OCI-LY3 (cell line): ENCODE results near the gene MCU.

Source experiments
- H2AFZ ChIP-seq: fragments of 200-600, 300-600 bp; shearing (Covaris generic); 2 replicates; pipeline ENCODE4 v1.6.0; 2014; ENCODE audit warnings: antibody characterized with exemption, low read depth, low read length
- H3K27ac ChIP-seq: fragments of 200-600, 300-600 bp; sonication (generic); 2 replicates; pipeline ENCODE4 v1.5.1; 2014; ENCODE audit warnings: mild to moderate bottlenecking, low read length, moderate library complexity, mixed read lengths
- H3K27me3 ChIP-seq: fragments of 200-600, 300-600 bp; sonication (generic); 2 replicates; pipeline ENCODE4 v1.6.1; 2014; ENCODE audit warnings: low read depth, low read length, mixed read lengths
- H3K36me3 ChIP-seq: fragments of 200-600, 300-600 bp; sonication (generic); replicated peaks from 2 replicates; pipeline ENCODE3; 2014; ENCODE audit warnings: low read depth, low read length, mixed read lengths
- H3K4me1 ChIP-seq: fragments of 300-600, 200-600 bp; sonication (generic); 2 replicates; pipeline ENCODE4 v1.6.1; 2014; ENCODE audit warnings: low read length, mixed read lengths
- H3K4me2 ChIP-seq: fragments of 200-600, 300-600 bp; sonication (generic); 2 replicates; pipeline ENCODE4 v1.6.1; 2014; ENCODE audit warnings: low read length, mixed read lengths
- H3K4me3 ChIP-seq: fragments of 300-600, 200-600 bp; sonication (generic); 2 replicates; pipeline ENCODE4 v1.5.1; 2014; ENCODE audit warnings: antibody characterized with exemption, mild to moderate bottlenecking, low read length, moderate library complexity
- H3K79me2 ChIP-seq: fragments of 300-600, 200-600 bp; shearing (Covaris generic); 2 replicates; pipeline ENCODE4 v1.6.1; 2014; ENCODE audit warnings: mild to moderate bottlenecking, low read length, mixed read lengths
- H3K9ac ChIP-seq: fragments of 300-600, 200-600 bp; shearing (Covaris generic); 2 replicates; pipeline ENCODE4 v1.6.0; 2014; ENCODE audit warnings: mild to moderate bottlenecking, low read length, moderate library complexity
- H3K9me3 ChIP-seq: fragments of 200-600, 300-600 bp; shearing (Covaris generic); 2 replicates; pipeline ENCODE4 v1.6.1; 2014; ENCODE audit warnings: low read length, mixed read lengths; ENCODE audit not compliant: insufficient read depth
- H4K20me1 ChIP-seq: fragments of 200-600, 300-600 bp; sonication (generic); 2 replicates; pipeline ENCODE4 v1.6.1; 2016; ENCODE audit warnings: low read length, mixed read lengths; ENCODE audit not compliant: insufficient read depth
- EZH2phosphoT487 ChIP-seq: fragments of 200-600 bp; shearing (Covaris generic); IDR thresholded peaks from 2 replicates; pipeline ENCODE4 v1.6.1; 2018; ENCODE audit warnings: antibody characterized with exemption, mixed run types, low read depth
- TF ChIP-seq, protein P1 (sequence below): fragments of 200-600, 300-600 bp; sonication (generic); IDR thresholded peaks from 2 replicates; pipeline ENCODE4 v1.5.1; 2014; ENCODE audit warnings: antibody characterized with exemption, low read length, low read depth

MCU gene

DNA sequence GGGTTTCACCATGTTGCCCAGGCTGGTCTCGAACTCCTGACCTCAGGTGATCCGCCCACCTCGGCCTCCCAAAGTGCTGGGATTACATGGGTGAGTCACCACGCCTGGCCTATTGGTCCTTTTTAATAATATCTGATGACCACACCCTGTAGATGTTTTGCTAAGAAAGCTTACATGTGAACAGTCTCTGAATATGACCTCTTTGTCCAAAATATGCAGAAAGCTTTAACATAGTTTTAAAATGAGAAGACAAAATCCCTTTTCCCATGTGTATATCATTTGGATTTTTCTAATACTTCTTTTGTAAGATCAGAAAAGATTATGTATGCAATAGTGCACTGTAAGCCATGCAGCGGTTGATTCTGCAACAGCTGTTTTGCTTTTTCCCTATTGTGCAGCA is 38.5 kb downstream of the MCU start:
- no peaks in the 10 kb centered on the region for H4K20me1 ChIP-seq
- H3K4me1 ChIP-seq, result no peaks in the 10 kb centered on the region
- no peak overlapping the region for H3K4me2 ChIP-seq
- H2AFZ ChIP-seq, result no peak overlapping the region
- H3K4me3 ChIP-seq, result no peak overlapping the region
- H3K27me3 ChIP-seq, result no peaks in the 10 kb centered on the region
- no peaks in the 10 kb centered on the region for H3K79me2 ChIP-seq
- H3K9me3 ChIP-seq, result no peaks in the 10 kb centered on the region
- H3K36me3 ChIP-seq, result no peaks in the 10 kb centered on the region
- H3K27ac ChIP-seq, result no peak overlapping the region
- no peak overlapping the region for H3K9ac ChIP-seq
- no peak for TF ChIP-seq EZH2phosphoT487
- TF ChIP-seq, protein P1, sequence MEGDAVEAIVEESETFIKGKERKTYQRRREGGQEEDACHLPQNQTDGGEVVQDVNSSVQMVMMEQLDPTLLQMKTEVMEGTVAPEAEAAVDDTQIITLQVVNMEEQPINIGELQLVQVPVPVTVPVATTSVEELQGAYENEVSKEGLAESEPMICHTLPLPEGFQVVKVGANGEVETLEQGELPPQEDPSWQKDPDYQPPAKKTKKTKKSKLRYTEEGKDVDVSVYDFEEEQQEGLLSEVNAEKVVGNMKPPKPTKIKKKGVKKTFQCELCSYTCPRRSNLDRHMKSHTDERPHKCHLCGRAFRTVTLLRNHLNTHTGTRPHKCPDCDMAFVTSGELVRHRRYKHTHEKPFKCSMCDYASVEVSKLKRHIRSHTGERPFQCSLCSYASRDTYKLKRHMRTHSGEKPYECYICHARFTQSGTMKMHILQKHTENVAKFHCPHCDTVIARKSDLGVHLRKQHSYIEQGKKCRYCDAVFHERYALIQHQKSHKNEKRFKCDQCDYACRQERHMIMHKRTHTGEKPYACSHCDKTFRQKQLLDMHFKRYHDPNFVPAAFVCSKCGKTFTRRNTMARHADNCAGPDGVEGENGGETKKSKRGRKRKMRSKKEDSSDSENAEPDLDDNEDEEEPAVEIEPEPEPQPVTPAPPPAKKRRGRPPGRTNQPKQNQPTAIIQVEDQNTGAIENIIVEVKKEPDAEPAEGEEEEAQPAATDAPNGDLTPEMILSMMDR, result no peak

DNA sequence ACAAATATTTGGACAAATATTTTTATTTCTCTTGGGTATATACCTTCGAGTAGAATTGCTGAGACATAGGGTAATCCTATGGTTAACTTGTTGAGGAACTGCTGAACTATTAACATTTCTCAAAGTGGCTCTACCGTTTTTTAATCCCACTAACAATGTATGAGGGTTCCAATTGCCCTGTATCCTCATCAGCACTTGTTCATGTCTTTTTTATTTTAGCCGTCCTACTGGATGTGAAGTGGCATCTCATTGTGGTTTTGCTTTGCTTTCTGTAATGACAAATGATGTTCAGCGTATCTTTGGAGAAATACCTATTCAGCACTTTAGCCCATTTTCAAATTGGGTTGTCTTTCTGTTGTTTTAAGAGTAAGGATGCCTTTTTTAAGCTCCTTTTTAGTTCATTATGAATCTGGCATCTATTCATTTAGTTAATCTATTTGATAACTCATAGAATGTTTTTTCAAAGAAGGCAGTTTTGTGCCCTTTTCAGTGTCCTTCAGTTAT is 40.0 kb downstream of the MCU start:
- Histone ChIP-seq H3K27ac (no peak overlapping the region), H3K9ac (no peak overlapping the region), H2AFZ (no peak overlapping the region), H3K4me3 (no peak overlapping the region), H3K4me1 (no peaks in the 10 kb centered on the region), H3K27me3 (no peaks in the 10 kb centered on the region), H3K79me2 (no peaks in the 10 kb centered on the region), H3K9me3 (no peaks in the 10 kb centered on the region), H3K36me3 (no peaks in the 10 kb centered on the region), H3K4me2 (no peak overlapping the region), H4K20me1 (no peaks in the 10 kb centered on the region)
- TF ChIP-seq, protein P1, result no peak
- no peak for TF ChIP-seq EZH2phosphoT487

DNA sequence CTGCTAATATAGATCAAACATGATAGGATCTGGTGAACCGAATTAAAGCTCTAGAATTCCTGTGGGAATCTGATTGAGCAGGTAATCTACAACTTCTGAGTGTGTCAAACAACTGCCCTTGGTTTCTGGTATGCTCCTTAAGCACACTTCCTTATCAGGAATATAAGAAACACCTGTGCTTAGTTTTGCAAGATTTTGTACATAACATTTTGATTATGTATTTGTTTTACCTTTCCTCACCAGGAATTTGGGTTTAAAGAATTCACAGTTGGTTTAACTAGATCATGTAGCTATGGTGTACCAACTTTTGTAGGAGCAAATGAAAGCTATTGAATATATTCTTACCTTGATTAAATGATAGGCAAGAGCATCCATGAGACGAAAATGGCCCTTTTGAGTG is 40.6 kb downstream of the MCU start:
- no peak overlapping the region for H3K4me2 ChIP-seq
- no peaks in the 10 kb centered on the region for H3K9me3 ChIP-seq
- no peaks in the 10 kb centered on the region for H3K79me2 ChIP-seq
- no peak overlapping the region for H3K4me3 ChIP-seq
- no peaks in the 10 kb centered on the region for H3K27me3 ChIP-seq
- no peaks in the 10 kb centered on the region for H4K20me1 ChIP-seq
- no peak for TF ChIP-seq EZH2phosphoT487
- TF ChIP-seq, protein P1, result no peak
- no peak overlapping the region for H2AFZ ChIP-seq
- no peak overlapping the region for H3K27ac ChIP-seq
- no peak overlapping the region for H3K9ac ChIP-seq
- no peaks in the 10 kb centered on the region for H3K36me3 ChIP-seq
- H3K4me1 ChIP-seq, result no peaks in the 10 kb centered on the region

DNA sequence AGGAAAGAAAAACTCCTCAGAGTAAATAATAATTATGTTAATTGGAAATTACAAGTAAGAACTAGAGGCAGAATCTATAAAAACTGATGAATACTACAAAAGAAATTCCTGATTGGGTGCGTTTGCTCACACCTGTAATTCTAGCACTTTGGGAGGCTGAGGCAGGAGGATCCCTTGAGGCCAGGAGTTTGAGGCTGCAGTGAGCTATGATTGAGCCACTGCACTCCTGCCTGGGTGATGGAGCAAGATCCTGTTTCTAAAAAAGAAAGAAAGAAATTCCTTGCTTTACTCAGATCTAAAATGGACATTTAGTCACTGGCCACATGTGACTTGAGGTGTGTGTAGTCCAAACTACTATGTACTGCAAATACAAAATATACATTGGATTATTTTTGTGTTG is 42.0 kb downstream of the MCU start:
- H3K36me3 ChIP-seq, result no peaks in the 10 kb centered on the region

More for the DNA sequence above, 42.0 kb downstream of the MCU start:
- no peak overlapping the region for H3K27ac ChIP-seq
- H3K9me3 ChIP-seq, result no peaks in the 10 kb centered on the region
- H3K27me3 ChIP-seq, result no peaks in the 10 kb centered on the region
- H3K4me3 ChIP-seq, result no peak overlapping the region
- no peak overlapping the region for H2AFZ ChIP-seq
- H3K79me2 ChIP-seq, result no peaks in the 10 kb centered on the region
- H3K4me2 ChIP-seq, result no peak overlapping the region
- H3K9ac ChIP-seq, result no peak overlapping the region
- H3K4me1 ChIP-seq, result no peaks in the 10 kb centered on the region
- TF ChIP-seq, protein P1, result no peak
- TF ChIP-seq EZH2phosphoT487, result no peak
- H4K20me1 ChIP-seq, result no peaks in the 10 kb centered on the region
